Measurements from ENCODE around the gene RAPGEF5.

GRCh38 chr7:22361320-22361719 is 4.4 kb upstream of the RAPGEF5 start:
- no peak for TF ChIP-seq EZH2 (IDR thresholded peaks at IDR 0.05; ENCODE audit: insufficient read depth, poor library complexity, severe bottlenecking)
- TF ChIP-seq EZH2phosphoT487 (IDR thresholded peaks at IDR 0.05; ENCODE audit: insufficient read depth, low read depth), result no peak
